K562 treated with DMSO at 1 percent for 48 hours (cell line): Measurements from ENCODE around the gene DDX3Y. TPM values are rescaled to one million over a fixed set of nuclear protein-coding genes. Genes with fewer than 3 reads are reported as not detected.

Experiments
- total RNA-seq: library from RNA; unstranded; fragments of 300-600 nt; gene quantifications from 2 replicates; pipeline ENCODE4 v1.2.3, GENCODE V29; 2022; ENCODE audit warnings: low replicate concordance; ENCODE audit errors: extremely low read depth

Gene DDX3Y
- total RNA-seq: not detected in 2 replicates

DNA sequence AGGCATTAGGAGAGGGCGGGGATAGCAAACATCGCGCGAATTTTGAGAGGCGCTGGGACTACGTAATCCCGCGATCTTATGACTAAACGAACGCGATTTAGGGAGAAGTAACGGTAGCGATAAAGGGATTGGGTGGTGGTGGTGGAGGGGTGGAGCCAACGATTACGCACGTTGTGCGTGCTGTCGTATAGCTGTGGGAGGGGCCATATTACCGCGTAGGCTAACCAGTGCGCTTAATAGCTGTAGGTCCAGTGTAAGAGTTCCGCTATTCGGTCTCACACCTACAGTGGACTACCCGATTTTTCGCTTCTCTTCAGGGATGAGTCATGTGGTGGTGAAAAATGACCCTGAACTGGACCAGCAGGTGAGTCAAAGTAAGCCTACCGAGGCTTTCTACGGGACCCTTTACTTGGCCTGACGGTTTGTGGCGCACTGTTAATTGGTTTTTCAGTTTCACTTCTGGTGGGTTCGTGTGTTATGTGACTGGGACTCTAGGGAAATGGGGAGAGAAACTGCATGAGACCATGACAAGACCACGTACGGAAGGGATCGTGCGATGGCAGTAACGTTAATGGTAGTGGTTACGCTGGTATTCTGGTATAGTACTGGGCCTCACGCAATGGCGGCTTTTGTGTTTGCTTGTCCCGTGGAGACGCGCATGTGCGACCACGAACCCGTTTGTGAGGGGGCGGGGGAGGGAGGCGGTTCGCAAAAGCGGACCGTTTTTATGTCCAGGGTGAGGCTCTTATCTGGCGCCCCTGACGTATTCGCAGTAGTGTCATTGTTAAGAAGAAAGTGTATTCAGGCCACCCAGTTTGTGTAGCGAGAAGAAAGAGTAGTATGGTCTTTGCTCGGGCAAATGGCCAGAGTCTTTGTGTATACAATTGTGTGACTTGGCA, at the start of gene DDX3Y:
Gene DDX3Y (plus strand): TSS at position 251 of the 899 bp plus-strand sequence. CDS start 69 bp downstream, at position 320.

Other genes with a start within 250 kb of the DDX3Y start
- gene USP9Y, start 203.6 kb upstream of the DDX3Y start, total RNA-seq: not detected in 2 replicates